ENCODE measurements around the gene GFAP.

The GFAP gene

GRCh38 chr17:44908761-44909326, 6.5 kb downstream of the GFAP start:
- no peak overlapping the region for H3K4me3 ChIP-seq (ENCODE audit: low read depth, low read length, poor library complexity, severe bottlenecking)
- H4K20me1 ChIP-seq (ENCODE audit: insufficient read depth, low read length), result no peaks in the 10 kb centered on the region
- TF ChIP-seq EZH2 (IDR thresholded peaks at IDR 0.05; ENCODE audit: borderline replicate concordance, low read length), result no peak
- no peak for TF ChIP-seq CTCF (IDR thresholded peaks at IDR 0.05; ENCODE audit: low read length)
- peaks cover 8% of the 10 kb centered on the region for H3K27me3 ChIP-seq (ENCODE audit: insufficient read depth, low read length)
- H2AFZ ChIP-seq (ENCODE audit: low read length), result no peak overlapping the region
- H3K36me3 ChIP-seq (ENCODE audit: insufficient read depth, low read length), result no peaks in the 10 kb centered on the region
- no peak overlapping the region for H3K9ac ChIP-seq (ENCODE audit: low read length)
- H3K9me2 ChIP-seq (ENCODE audit: low read depth, low read length), result no peaks in the 10 kb centered on the region
- H3K79me2 ChIP-seq (ENCODE audit: insufficient read depth, low read length), result no peaks in the 10 kb centered on the region
- peaks cover 6% of the 10 kb centered on the region for H3K4me1 ChIP-seq (ENCODE audit: insufficient read depth, low read length, severe bottlenecking)
- H3K9me3 ChIP-seq (ENCODE audit: low read length), result no peaks in the 10 kb centered on the region
- H3K27ac ChIP-seq (ENCODE audit: low read depth, low read length, poor library complexity, severe bottlenecking), result no peak overlapping the region
- H3F3A ChIP-seq (ENCODE audit: insufficient read depth, low read length), result no peaks in the 10 kb centered on the region
- no peak overlapping the region for H3K4me2 ChIP-seq (ENCODE audit: low read length)

GRCh38 chr17:44907729-44908470, 7.4 kb downstream of the GFAP start:
- Histone ChIP-seq H2AFZ (ENCODE audit: low read length) (no peak overlapping the region), H3K9me2 (ENCODE audit: low read depth, low read length) (no peaks in the 10 kb centered on the region), H3K9me3 (ENCODE audit: low read length) (no peaks in the 10 kb centered on the region), H3F3A (ENCODE audit: insufficient read depth, low read length) (no peaks in the 10 kb centered on the region), H3K36me3 (ENCODE audit: insufficient read depth, low read length) (no peaks in the 10 kb centered on the region), H3K4me3 (ENCODE audit: low read depth, low read length, poor library complexity, severe bottlenecking) (no peak overlapping the region), H3K27ac (ENCODE audit: low read depth, low read length, poor library complexity, severe bottlenecking) (no peak overlapping the region), H3K4me2 (ENCODE audit: low read length) (no peak overlapping the region), H3K4me1 (ENCODE audit: insufficient read depth, low read length, severe bottlenecking) (peaks cover 6% of the 10 kb centered on the region), H3K27me3 (ENCODE audit: insufficient read depth, low read length) (peaks cover 10% of the 10 kb centered on the region), H3K79me2 (ENCODE audit: insufficient read depth, low read length) (no peaks in the 10 kb centered on the region), H4K20me1 (ENCODE audit: insufficient read depth, low read length) (no peaks in the 10 kb centered on the region), H3K9ac (ENCODE audit: low read length) (no peak overlapping the region)
- TF ChIP-seq EZH2 (IDR thresholded peaks at IDR 0.05; ENCODE audit: borderline replicate concordance, low read length) (no peak), CTCF (IDR thresholded peaks at IDR 0.05; ENCODE audit: low read length) (no peak)

- Histone ChIP-seq H2AFZ (ENCODE audit: low read length) (no peak overlapping the region), H3K4me1 (ENCODE audit: insufficient read depth, low read length, severe bottlenecking) (peaks cover 6% of the 10 kb centered on the region), H3K36me3 (ENCODE audit: insufficient read depth, low read length) (no peaks in the 10 kb centered on the region), H3F3A (ENCODE audit: insufficient read depth, low read length) (no peaks in the 10 kb centered on the region), H3K27ac (ENCODE audit: low read depth, low read length, poor library complexity, severe bottlenecking) (no peak overlapping the region), H3K4me3 (ENCODE audit: low read depth, low read length, poor library complexity, severe bottlenecking) (no peak overlapping the region), H3K27me3 (ENCODE audit: insufficient read depth, low read length) (peaks cover 4% of the 10 kb centered on the region; the same call in 1 of the 2 replicates), H3K9ac (ENCODE audit: low read length) (no peak overlapping the region), H3K4me2 (ENCODE audit: low read length) (no peak overlapping the region), H4K20me1 (ENCODE audit: insufficient read depth, low read length) (no peaks in the 10 kb centered on the region), H3K9me2 (ENCODE audit: low read depth, low read length) (no peaks in the 10 kb centered on the region), H3K9me3 (ENCODE audit: low read length) (no peaks in the 10 kb centered on the region), H3K79me2 (ENCODE audit: insufficient read depth, low read length) (no peaks in the 10 kb centered on the region)
- TF ChIP-seq EZH2 (IDR thresholded peaks at IDR 0.05; ENCODE audit: borderline replicate concordance, low read length), result no peak
- TF ChIP-seq CTCF (IDR thresholded peaks at IDR 0.05; ENCODE audit: low read length), result no peak
Observed at GRCh38 chr17:44906763-44907728, 8.3 kb downstream of the GFAP start.
